RWPE2 (cell line): ENCODE data around the gene CDHR2.

Experiments
- ATAC-seq: fragments of 200-7000 bp; cut with Tn5 transposase; 3 replicates; pipeline ENCODE4 v1.9.1; 2021; ENCODE audit warnings: low read depth
- DNase-seq: peaks from one replicate; pipeline ENCODE4 v3.0.0-alpha.2; 2020; ENCODE audit warnings: low spot score
- H3K27ac ChIP-seq: fragments of 450-650 bp; 2 replicates; pipeline ENCODE4 v1.5.1; 2017; ENCODE audit warnings: mild to moderate bottlenecking; ENCODE audit not compliant: poor library complexity, severe bottlenecking
- H3K27me3 ChIP-seq: fragments of 250-450 bp; sonication (Bioruptor Pico); 2 replicates; pipeline ENCODE4 v1.5.1; 2021; ENCODE audit warnings: mild to moderate bottlenecking, moderate library complexity; ENCODE audit not compliant: insufficient read depth, poor library complexity, severe bottlenecking
- H3K36me3 ChIP-seq: fragments of 250-450 bp; sonication (Bioruptor Pico); 2 replicates; pipeline ENCODE4 v1.5.1; 2020; ENCODE audit warnings: low read depth, mild to moderate bottlenecking, moderate library complexity
- H3K4me1 ChIP-seq: fragments of 250-450 bp; sonication (Bioruptor Pico); 2 replicates; pipeline ENCODE4 v1.5.1; 2021; ENCODE audit warnings: mild to moderate bottlenecking, moderate library complexity; ENCODE audit not compliant: insufficient read depth, poor library complexity, severe bottlenecking
- H3K4me3 ChIP-seq: fragments of 250-450 bp; sonication (Bioruptor Pico); 2 replicates; pipeline ENCODE4 v1.5.1; 2021; ENCODE audit warnings: mild to moderate bottlenecking, moderate library complexity; ENCODE audit not compliant: severe bottlenecking
- H3K9me3 ChIP-seq: fragments of 250-450 bp; sonication (Bioruptor Pico); 2 replicates; pipeline ENCODE4 v1.5.1; 2021; ENCODE audit warnings: mild to moderate bottlenecking, moderate library complexity; ENCODE audit not compliant: severe bottlenecking
- TF ChIP-seq, protein P1 (sequence below): fragments of 450-650 bp; IDR thresholded peaks from one replicate; pipeline ENCODE4 v1.5.1; 2017; ENCODE audit warnings: mild to moderate bottlenecking, moderate library complexity; ENCODE audit not compliant: poor library complexity, severe bottlenecking

Gene CDHR2

DNA sequence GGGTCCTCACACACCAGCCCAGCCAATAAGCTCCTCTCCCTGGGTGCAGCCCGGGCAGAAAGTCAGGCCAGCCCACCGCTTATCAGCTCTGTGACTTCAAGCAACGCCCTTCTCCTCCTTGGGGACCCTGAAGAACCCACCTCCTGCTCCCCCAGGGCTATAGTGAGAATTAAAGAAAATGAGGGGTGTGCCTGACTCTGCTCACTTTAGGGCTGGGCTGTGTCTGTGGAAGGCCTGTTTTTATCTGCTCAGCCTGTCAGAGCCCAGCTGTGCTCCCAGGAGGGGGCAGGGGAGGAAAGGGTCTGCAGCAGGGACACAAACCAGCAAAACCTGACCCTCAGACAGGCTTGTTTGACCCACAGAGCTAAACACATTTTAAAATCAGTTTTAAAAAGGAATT lies 56.9 kb downstream of the CDHR2 start:
- Histone ChIP-seq H3K36me3 (no peaks in the 10 kb centered on the region), H3K4me3 (no peak overlapping the region), H3K27me3 (peaks cover 3% of the 10 kb centered on the region), H3K4me1 (no peaks in the 10 kb centered on the region), H3K9me3 (no peaks in the 10 kb centered on the region), H3K27ac (no peak overlapping the region)
- TF ChIP-seq, protein P1, sequence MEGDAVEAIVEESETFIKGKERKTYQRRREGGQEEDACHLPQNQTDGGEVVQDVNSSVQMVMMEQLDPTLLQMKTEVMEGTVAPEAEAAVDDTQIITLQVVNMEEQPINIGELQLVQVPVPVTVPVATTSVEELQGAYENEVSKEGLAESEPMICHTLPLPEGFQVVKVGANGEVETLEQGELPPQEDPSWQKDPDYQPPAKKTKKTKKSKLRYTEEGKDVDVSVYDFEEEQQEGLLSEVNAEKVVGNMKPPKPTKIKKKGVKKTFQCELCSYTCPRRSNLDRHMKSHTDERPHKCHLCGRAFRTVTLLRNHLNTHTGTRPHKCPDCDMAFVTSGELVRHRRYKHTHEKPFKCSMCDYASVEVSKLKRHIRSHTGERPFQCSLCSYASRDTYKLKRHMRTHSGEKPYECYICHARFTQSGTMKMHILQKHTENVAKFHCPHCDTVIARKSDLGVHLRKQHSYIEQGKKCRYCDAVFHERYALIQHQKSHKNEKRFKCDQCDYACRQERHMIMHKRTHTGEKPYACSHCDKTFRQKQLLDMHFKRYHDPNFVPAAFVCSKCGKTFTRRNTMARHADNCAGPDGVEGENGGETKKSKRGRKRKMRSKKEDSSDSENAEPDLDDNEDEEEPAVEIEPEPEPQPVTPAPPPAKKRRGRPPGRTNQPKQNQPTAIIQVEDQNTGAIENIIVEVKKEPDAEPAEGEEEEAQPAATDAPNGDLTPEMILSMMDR = no peak
- ATAC-seq (no peak), DNase-seq (no peak)

DNA sequence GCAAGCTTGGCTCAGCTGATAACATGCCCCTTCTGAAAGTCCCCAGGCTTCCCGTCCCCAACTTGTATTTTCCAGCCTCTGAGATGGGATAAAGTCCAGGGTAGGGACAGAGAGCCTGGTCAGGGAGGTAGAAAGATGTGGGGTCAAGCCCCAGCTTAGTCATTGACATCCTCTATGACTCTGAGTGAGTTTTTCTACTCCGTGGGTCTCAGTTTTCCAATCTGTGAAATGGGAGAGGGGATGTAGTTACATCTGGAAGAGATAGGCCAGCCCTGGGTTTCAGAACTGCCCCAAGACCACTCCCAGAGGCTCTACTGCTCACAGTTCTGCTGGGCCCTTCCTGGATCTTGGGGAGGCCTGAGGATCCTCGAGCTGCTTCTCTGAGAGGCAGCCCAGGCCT lies 57.7 kb downstream of the CDHR2 start:
- no peaks in the 10 kb centered on the region for H3K9me3 ChIP-seq

DNA sequence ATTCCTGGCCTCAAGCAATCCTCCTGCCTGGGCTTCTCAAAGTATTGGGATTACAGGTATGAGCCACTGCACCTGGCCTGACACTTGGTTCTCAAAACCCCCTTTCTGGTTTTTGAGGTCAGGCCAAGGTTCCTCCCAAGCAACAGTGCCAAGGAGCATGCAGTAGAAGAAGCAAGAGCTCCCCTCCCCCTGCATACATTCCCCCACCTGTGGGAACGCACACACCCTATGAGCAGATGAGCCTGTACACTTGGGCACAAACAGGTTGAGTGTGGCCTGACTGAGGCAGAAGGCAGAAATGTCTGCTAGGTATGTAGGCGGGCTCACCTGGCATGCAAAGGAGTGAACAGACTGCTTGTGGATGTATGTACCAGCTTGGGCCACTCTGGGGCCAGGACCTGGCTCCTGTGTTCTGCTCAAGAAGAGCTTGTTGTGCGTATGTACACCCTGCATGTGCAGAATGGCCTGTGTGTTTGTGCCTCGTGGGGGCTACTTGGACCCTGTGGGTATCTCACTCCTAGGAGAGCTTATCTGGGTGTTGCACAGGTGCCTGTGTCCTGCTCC lies 59.1 kb downstream of the CDHR2 start:
- Histone ChIP-seq H3K27ac (no peak overlapping the region), H3K27me3 (peaks cover 3% of the 10 kb centered on the region), H3K4me1 (no peaks in the 10 kb centered on the region), H3K36me3 (no peaks in the 10 kb centered on the region), H3K9me3 (no peaks in the 10 kb centered on the region), H3K4me3 (no peak overlapping the region)
- ATAC-seq = no peak
- DNase-seq = no peak
- TF ChIP-seq, protein P1 = no peak

More for the DNA sequence above, 57.7 kb downstream of the CDHR2 start:
- H3K4me1 ChIP-seq = no peaks in the 10 kb centered on the region
- ATAC-seq (no peak), DNase-seq (no peak)
- H3K36me3 ChIP-seq = no peaks in the 10 kb centered on the region
- peaks cover 3% of the 10 kb centered on the region for H3K27me3 ChIP-seq
- no peak overlapping the region for H3K27ac ChIP-seq
- TF ChIP-seq, protein P1 = no peak
- H3K4me3 ChIP-seq = no peak overlapping the region

DNA sequence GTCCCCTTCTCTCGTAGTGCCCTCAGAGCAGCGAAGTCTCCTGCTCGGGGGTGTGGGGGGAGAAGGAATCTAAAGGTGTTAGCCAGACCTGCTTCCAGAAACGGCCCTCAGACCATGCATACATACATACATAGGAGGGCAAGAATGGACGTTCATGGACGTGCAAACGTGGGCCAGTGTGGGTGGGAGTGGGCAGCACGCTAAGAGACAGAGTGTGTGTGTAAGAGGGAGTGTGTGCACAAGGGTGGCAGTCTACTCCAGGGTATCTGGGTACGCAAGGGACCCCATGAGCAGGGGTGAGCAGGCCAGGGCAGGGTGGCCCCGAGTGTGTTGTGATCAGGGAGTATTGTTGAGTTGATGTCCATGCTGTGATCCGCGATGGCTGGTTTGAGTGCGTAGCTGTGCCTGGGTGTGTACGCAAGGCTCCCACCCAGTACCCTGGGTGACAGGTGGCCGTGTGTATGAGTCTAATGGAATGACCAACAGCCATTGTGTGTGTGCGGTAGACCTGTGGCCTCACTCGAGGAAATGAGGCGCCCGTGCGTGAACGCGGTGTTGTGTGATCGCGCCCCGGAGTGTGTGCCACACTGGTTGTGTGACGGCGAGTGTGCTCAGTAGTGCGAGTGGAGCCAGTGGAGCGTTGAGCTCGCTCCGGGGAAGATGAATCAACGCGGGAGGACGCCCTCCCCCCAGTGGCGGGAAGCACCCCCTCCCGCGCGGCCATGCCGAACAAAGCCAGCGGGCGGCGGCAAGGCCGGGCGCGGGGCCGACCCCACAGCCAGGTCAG lies 60.0 kb downstream of the CDHR2 start:
- TF ChIP-seq, protein P1 = no peak
- Histone ChIP-seq H3K4me1 (no peaks in the 10 kb centered on the region), H3K36me3 (no peaks in the 10 kb centered on the region), H3K9me3 (no peaks in the 10 kb centered on the region), H3K4me3 (peak overlapping the region; percentile 98), H3K27me3 (peaks cover 3% of the 10 kb centered on the region), H3K27ac (peak overlapping the region; percentile 26)
- DNase-seq (no peak), ATAC-seq (peak; percentile 24; the same call in 2 of the 3 replicates)
